OCI-LY1 (cell line): ENCODE measurements around the gene KRTAP2-1.

Experiments
- H2AFZ ChIP-seq: fragments of 200-600 bp; sonication (generic), shearing (Covaris generic); 2 replicates; pipeline ENCODE4 v1.6.0; 2014; ENCODE audit warnings: antibody characterized with exemption, mild to moderate bottlenecking, low read length
- H3F3A ChIP-seq: fragments of 200-600 bp; sonication (generic), shearing (Covaris generic); 2 replicates; pipeline ENCODE4 v1.6.0; 2014; ENCODE audit warnings: mild to moderate bottlenecking, antibody characterized with exemption, low read length, moderate library complexity; ENCODE audit not compliant: insufficient read depth
- H3K27ac ChIP-seq: fragments of 200-600 bp; sonication (generic); 2 replicates; pipeline ENCODE4 v1.5.1; 2014; ENCODE audit warnings: low read length, mixed run types, mild to moderate bottlenecking, low read depth; ENCODE audit not compliant: poor library complexity, severe bottlenecking
- H3K27me3 ChIP-seq: fragments of 200-600 bp; sonication (generic); 2 replicates; pipeline ENCODE4 v1.6.0; 2014; ENCODE audit warnings: antibody characterized with exemption, mild to moderate bottlenecking, low read length, moderate library complexity; ENCODE audit not compliant: insufficient read depth
- H3K36me3 ChIP-seq: fragments of 200-600 bp; sonication (generic); 2 replicates; pipeline ENCODE4 v1.6.1; 2014; ENCODE audit warnings: mild to moderate bottlenecking, antibody characterized with exemption, low read length, moderate library complexity, mixed read lengths; ENCODE audit not compliant: insufficient read depth
- H3K4me1 ChIP-seq: fragments of 200-600 bp; sonication (generic); 2 replicates; pipeline ENCODE4 v1.5.1; 2014; ENCODE audit warnings: mild to moderate bottlenecking, low read length, moderate library complexity; ENCODE audit not compliant: insufficient read depth, severe bottlenecking
- H3K4me2 ChIP-seq: fragments of 200-600 bp; sonication (generic), shearing (Covaris generic); 2 replicates; pipeline ENCODE4 v1.6.1; 2014; ENCODE audit warnings: low read length
- H3K4me3 ChIP-seq: fragments of 200-600 bp; sonication (generic); 2 replicates; pipeline ENCODE4 v1.5.1; 2014; ENCODE audit warnings: low read length, low read depth, mild to moderate bottlenecking, mixed read lengths; ENCODE audit not compliant: poor library complexity, severe bottlenecking
- H3K79me2 ChIP-seq: fragments of 200-600 bp; shearing (Covaris generic); 2 replicates; pipeline ENCODE4 v1.6.1; 2016; ENCODE audit warnings: mixed run types, low read length, mixed read lengths; ENCODE audit not compliant: insufficient read depth
- H3K9ac ChIP-seq: fragments of 200-600 bp; sonication (generic), shearing (Covaris generic); 2 replicates; pipeline ENCODE4 v1.6.1; 2014; ENCODE audit warnings: mild to moderate bottlenecking, low read length, mixed read lengths
- H3K9me2 ChIP-seq: fragments of 200-600 bp; sonication (generic), shearing (Covaris generic); 2 replicates; pipeline ENCODE4 v1.6.1; 2014; ENCODE audit warnings: low read depth, mild to moderate bottlenecking, low read length, mixed read lengths
- H3K9me3 ChIP-seq: fragments of 200-600 bp; shearing (Covaris generic); 2 replicates; pipeline ENCODE4 v1.6.1; 2014; ENCODE audit warnings: low read length, mixed read lengths
- H4K20me1 ChIP-seq: fragments of 200-600 bp; sonication (generic), shearing (Covaris generic); 2 replicates; pipeline ENCODE4 v1.6.0; 2016; ENCODE audit warnings: mild to moderate bottlenecking, low read length; ENCODE audit not compliant: insufficient read depth
- EZH2 ChIP-seq: fragments of 200-600 bp; sonication (generic), shearing (Covaris generic); IDR thresholded peaks from 2 replicates; pipeline ENCODE4 v1.8.0; 2017; ENCODE audit warnings: borderline replicate concordance, mixed run types, mild to moderate bottlenecking, antibody characterized with exemption, low read length, moderate library complexity, mixed read lengths
- TF ChIP-seq, protein P1 (sequence below): fragments of 200-600 bp; sonication (generic), shearing (Covaris generic); IDR thresholded peaks from 2 replicates; pipeline ENCODE4 v1.5.1; 2017; ENCODE audit warnings: mild to moderate bottlenecking, antibody characterized with exemption, low read length, moderate library complexity, mixed read lengths

Gene KRTAP2-1

DNA sequence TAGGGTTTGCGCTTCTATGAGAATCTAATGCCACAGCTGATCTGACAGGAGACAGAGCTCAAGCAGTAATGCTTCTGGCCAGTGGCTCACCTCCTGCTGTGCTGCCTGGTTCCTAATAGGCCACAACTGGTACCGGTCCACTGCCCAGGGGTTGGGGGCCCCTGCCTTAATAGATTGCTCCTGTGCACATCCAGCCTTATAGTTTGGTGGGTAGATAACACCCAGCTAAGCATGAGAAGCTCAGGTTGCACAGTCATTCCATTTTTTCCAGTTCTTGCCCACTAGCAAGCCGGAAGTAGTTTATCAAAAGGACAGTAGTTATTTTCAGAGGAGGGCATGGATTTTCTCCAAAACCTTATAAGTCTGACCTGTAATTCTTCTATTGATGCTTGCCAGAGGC lies 27.7 kb downstream of the KRTAP2-1 start:
- H3K4me3 ChIP-seq: no peak overlapping the region
- TF ChIP-seq, protein P1, sequence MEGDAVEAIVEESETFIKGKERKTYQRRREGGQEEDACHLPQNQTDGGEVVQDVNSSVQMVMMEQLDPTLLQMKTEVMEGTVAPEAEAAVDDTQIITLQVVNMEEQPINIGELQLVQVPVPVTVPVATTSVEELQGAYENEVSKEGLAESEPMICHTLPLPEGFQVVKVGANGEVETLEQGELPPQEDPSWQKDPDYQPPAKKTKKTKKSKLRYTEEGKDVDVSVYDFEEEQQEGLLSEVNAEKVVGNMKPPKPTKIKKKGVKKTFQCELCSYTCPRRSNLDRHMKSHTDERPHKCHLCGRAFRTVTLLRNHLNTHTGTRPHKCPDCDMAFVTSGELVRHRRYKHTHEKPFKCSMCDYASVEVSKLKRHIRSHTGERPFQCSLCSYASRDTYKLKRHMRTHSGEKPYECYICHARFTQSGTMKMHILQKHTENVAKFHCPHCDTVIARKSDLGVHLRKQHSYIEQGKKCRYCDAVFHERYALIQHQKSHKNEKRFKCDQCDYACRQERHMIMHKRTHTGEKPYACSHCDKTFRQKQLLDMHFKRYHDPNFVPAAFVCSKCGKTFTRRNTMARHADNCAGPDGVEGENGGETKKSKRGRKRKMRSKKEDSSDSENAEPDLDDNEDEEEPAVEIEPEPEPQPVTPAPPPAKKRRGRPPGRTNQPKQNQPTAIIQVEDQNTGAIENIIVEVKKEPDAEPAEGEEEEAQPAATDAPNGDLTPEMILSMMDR: no peak
- no peak for TF ChIP-seq EZH2
- H3K36me3 ChIP-seq: no peaks in the 10 kb centered on the region
- no peaks in the 10 kb centered on the region for H3K79me2 ChIP-seq
- H3K27ac ChIP-seq: no peak overlapping the region
- no peaks in the 10 kb centered on the region for H4K20me1 ChIP-seq
- no peaks in the 10 kb centered on the region for H3F3A ChIP-seq
- H2AFZ ChIP-seq: no peak overlapping the region
- H3K4me1 ChIP-seq: no peaks in the 10 kb centered on the region
- H3K9me3 ChIP-seq: no peaks in the 10 kb centered on the region
- no peak overlapping the region for H3K4me2 ChIP-seq
- H3K9me2 ChIP-seq: no peaks in the 10 kb centered on the region
- no peaks in the 10 kb centered on the region for H3K27me3 ChIP-seq
- no peak overlapping the region for H3K9ac ChIP-seq

DNA sequence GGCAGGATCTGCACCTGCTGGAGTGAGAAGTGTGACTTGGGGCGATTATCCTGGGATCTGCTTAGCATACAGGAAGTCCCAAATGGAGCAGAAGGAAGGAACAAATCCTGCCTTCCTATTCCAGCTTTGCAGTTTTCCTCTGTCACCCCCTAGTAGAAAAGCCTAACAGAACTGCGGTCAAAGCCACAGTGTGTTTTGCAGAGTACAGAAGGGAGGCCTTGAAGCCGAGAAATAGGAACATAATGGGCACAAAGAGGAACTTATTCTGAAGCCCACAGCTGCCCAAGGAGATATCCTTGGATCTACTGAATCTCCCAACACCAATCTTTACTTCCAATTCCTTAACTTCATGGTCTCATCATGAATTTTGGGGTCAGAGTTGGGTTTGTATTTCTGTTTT lies 28.6 kb downstream of the KRTAP2-1 start:
- no peaks in the 10 kb centered on the region for H3F3A ChIP-seq
- H3K27ac ChIP-seq: no peak overlapping the region
- no peaks in the 10 kb centered on the region for H3K27me3 ChIP-seq
- H3K4me3 ChIP-seq: no peak overlapping the region
- TF ChIP-seq, protein P1: no peak
- TF ChIP-seq EZH2: no peak
- no peaks in the 10 kb centered on the region for H4K20me1 ChIP-seq
- no peaks in the 10 kb centered on the region for H3K36me3 ChIP-seq
- no peaks in the 10 kb centered on the region for H3K79me2 ChIP-seq
- H3K9me3 ChIP-seq: no peaks in the 10 kb centered on the region
- no peak overlapping the region for H2AFZ ChIP-seq
- no peaks in the 10 kb centered on the region for H3K4me1 ChIP-seq
- no peaks in the 10 kb centered on the region for H3K9me2 ChIP-seq
- H3K4me2 ChIP-seq: no peak overlapping the region
- no peak overlapping the region for H3K9ac ChIP-seq

GRCh38 chr17:41016578-41017215 lies 30.4 kb downstream of the KRTAP2-1 start:
- TF ChIP-seq, protein P1: no peak
- no peak for TF ChIP-seq EZH2
- Histone ChIP-seq H3K79me2 (no peaks in the 10 kb centered on the region), H3K9me3 (no peaks in the 10 kb centered on the region)

More at GRCh38 chr17:41016578-41017215, 30.4 kb downstream of the KRTAP2-1 start:
- H3K4me1 ChIP-seq: no peaks in the 10 kb centered on the region
- no peak overlapping the region for H3K27ac ChIP-seq
- no peak overlapping the region for H2AFZ ChIP-seq
- H3K9me2 ChIP-seq: no peaks in the 10 kb centered on the region
- no peaks in the 10 kb centered on the region for H3K36me3 ChIP-seq
- H3K27me3 ChIP-seq: no peaks in the 10 kb centered on the region
- H4K20me1 ChIP-seq: no peaks in the 10 kb centered on the region
- H3K9ac ChIP-seq: no peak overlapping the region
- no peak overlapping the region for H3K4me2 ChIP-seq
- no peaks in the 10 kb centered on the region for H3F3A ChIP-seq
- H3K4me3 ChIP-seq: no peak overlapping the region
